GM21529 (cell line): ENCODE data around the gene MAN1C1.
"Not testable (repeated sequence)": the region's sequence is repeated elsewhere in the genome, so short reads cannot be mapped to it uniquely, and the experiment has no call there.

Experiments
- ATAC-seq: cut with Tn5 transposase; IDR thresholded peaks from one replicate; pipeline ENCODE4 v1.9.1; 2021; ENCODE audit not compliant: unreplicated experiment

Gene MAN1C1

DNA sequence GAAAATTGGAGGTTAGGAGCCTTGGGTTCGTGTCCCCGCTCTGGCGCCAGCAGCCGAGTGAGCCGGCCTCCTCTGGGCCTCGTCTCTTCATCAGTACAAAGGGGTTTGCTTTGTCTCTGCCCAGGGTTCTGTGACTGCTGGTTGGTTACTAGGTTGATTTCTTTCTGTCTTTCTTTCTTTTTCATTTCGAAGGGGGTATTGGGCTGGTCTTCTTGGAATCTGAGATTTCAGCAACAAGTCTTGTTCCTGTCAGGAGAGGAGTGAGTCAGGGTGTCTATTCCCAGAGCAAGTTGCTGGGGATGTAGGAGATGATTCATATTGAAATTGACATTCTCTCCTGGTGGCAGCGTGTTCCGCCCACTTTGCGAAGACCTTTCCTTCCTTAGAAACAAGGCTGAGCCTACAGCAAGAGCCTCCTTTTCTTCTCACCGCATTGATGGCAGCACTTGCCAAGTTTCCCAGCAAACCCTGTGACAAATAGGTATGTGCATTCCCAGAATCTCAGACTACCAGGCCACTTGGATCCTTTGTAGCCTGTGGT lies 79.2 kb downstream of the MAN1C1 start:
- ATAC-seq = no peak

DNA sequence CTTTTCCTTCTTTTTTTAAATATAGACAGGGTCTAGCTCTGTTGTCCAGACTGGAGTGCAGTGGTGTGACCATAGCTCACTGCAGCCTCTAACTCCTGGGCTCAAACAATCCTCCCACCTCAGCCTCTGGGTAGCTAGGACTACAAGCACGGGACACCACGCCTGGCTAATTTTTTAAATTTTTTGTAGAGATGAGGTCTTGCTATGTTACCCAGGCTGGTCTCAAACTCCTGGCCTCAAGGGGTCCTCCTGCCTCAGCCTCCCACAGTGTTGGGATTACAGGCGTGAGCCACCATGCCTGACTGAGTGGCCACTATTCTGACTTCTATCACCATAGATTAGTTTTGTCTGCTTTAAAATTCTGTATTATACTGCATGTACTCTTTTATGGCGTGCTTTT lies 80.1 kb downstream of the MAN1C1 start:
- not testable (repeated sequence) for ATAC-seq

DNA sequence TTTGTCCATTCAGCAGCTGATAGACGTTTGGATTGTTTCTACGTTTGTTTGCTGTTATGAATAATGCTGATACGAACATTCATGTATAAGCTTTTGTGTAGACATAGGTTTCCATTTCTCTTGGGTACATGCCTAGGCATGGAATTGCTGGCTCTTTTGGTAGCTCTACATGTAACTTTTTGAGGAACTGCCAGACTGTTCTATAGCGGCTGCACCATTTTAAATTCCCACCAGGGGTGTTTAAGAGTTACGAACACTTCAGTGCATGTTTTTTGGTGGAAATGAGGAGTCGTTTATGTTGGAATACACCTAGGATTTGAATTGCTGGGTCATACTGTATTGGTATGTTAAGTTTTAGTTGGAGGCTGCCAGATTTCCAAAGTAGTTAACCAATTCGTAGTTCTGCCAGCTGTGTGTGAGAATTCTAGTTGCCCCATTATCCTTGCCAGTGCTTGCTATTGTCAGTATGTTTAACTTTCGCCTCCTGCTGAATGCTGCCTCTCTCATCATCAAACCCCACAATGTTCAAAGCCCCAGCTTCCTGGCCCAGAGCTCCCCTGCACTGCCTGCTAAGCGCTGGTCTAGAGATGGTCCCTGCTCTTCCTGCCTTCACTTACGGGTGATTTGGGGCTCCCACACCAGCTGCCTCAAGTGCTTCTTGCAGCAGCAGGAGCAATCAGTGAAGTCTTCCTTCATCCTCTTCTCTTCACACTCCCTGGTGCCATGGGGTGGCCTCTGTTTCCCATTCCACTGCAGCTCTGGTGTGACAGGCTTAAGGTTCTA lies 81.0 kb downstream of the MAN1C1 start:
- ATAC-seq = no peak

DNA sequence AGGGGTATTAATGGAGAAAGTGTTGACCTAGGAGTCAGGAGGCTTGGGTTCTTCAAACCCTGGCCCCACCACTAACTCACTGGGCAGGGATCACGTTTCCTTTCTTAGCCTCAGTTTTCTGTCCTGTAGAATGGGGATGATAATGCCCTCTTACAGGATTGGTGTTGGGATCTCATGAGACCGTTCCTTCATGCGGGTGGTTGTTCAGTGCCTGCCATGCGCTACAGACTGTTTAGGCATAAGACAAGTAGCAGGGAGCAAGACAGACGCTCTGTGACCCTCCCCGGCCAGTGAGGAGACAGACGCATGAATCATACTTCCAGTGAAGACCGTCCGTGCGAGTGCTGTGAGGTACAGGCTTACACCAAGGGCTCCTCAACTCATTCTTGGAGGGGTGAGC lies 81.7 kb downstream of the MAN1C1 start:
- ATAC-seq = no peak

GRCh38 chr1:25699059-25699458 lies 82.5 kb downstream of the MAN1C1 start:
- ATAC-seq = not testable (repeated sequence)

DNA sequence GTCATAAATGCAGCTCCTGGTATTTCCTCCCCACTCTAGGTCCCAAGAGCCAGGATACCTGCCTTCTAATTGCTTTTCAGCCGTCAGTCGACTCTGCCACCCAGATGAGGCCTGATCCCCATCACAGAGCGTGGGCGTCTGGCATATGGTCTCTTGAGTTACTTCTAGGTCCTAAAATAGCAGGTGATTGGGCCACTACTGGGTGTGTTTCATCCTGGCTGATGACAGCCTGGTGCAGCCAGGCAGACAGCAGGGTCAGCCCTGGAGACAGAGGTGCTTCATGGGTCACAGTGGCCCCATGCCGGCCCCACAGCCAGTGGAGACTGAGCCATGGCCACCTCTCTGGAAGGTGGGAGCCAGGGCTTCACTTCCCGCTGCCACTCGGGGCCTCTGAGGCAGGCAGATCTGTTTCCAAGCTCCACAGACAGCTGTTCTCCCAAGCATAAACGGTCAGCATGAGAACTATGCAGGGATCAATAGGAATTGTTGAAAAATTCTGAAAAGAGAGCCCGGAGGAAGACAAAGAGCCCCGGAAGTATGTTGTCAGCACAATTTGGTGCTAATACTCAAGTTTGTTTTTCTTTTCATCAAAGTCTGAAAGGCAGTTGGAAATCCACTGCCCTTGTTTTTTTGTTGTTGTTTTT lies 83.0 kb downstream of the MAN1C1 start:
- no peak for ATAC-seq

GRCh38 chr1:25700144-25700523 lies 83.5 kb downstream of the MAN1C1 start:
- no peak for ATAC-seq

DNA sequence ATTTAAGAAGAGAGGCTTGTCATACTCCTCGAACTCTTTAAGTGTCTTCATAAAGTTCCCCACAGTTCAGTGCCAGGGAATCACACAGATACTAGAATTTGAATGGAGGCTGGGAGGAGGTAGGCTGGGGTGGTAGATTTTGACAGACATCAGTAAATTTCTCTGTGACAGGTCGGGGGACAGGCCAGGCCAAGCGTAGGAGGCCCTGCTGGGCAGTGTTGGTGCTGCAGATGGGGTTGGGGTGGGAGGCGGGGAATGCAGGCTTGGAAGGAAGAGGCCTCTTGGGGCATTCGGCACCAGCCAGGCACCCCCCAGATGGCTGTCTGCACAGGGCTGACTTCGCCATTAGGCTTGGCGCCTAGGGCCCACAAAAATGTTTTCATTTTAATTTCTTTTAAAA lies 84.0 kb downstream of the MAN1C1 start:
- no peak for ATAC-seq

DNA sequence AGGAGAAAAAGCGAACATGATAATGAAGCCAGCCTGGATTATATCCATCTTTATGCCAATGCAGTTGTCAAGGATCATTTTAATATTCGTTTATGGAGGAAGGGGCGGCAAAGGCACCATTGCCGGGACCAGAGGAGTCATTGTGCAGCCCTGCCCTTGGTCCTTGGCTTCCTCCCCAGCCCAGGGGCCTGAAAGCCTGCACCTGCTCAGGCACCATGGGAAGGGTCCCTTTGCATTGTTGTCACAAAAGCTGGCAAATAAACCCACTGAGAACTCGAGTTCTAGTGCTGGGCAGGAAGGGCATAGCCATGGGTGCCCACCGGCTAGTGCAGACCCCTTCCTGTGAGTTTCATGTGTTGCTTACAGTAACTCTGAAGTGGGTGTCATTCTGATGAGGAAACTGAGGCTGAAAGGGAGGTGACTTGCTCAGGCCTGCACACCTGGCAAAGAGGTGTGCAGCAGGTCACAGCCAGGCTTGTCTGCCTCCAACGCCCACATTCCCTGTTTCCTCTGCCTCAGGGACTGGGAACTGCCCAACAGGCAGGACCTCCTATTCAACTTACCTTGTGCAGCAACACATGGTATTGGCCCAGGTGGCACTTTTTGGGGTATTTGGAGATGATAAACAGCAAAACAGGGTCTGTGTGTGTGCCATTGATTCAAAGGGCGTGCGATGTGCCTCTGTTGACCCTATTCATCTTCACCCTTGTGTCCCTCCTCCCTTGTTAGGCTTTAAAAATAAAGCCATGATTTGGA lies 84.6 kb downstream of the MAN1C1 start:
- no peak for ATAC-seq

DNA sequence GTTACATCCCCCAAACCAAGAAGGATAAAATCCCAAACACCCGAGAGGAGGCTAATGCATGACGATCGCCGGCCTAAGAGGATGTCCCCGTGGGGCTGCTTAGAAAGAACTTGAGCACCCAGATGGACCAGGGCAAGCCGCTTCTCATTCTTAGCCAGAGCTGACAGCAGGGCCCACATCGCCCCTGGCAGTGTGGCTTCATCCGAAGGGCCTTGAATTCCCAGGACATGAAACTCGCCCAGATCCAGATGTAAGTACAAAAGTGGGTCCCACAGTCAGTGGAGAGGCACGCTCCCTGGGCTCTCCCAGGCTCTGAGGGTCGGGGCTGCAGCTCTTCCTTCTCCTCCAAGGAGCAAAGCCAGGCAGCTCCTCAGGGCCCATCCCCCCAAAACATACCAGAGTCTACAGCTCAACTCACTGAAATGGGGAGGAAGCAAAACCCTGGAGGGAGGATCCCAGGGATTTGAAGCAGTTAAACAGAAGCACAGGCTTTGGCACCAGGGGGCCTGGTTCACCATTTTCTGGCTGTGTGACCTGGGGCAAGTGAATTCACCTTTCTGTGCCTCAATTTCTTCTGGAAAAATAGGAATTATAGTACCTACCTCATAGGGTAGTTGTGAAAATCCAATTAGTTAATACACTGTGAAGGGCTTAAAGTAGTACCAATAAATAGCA lies 85.6 kb downstream of the MAN1C1 start:
- no peak for ATAC-seq

- no peak for ATAC-seq
Measured at GRCh38 chr1:25703041-25703440, 86.5 kb downstream of the MAN1C1 start.

- ATAC-seq = no peak
Measured at GRCh38 chr1:25703671-25704266, 87.2 kb downstream of the MAN1C1 start.

- ATAC-seq = no peak
Measured at GRCh38 chr1:25704267-25704691, 87.7 kb downstream of the MAN1C1 start.

- ATAC-seq = no peak
Measured at GRCh38 chr1:25705699-25706098, 89.1 kb downstream of the MAN1C1 start.

DNA sequence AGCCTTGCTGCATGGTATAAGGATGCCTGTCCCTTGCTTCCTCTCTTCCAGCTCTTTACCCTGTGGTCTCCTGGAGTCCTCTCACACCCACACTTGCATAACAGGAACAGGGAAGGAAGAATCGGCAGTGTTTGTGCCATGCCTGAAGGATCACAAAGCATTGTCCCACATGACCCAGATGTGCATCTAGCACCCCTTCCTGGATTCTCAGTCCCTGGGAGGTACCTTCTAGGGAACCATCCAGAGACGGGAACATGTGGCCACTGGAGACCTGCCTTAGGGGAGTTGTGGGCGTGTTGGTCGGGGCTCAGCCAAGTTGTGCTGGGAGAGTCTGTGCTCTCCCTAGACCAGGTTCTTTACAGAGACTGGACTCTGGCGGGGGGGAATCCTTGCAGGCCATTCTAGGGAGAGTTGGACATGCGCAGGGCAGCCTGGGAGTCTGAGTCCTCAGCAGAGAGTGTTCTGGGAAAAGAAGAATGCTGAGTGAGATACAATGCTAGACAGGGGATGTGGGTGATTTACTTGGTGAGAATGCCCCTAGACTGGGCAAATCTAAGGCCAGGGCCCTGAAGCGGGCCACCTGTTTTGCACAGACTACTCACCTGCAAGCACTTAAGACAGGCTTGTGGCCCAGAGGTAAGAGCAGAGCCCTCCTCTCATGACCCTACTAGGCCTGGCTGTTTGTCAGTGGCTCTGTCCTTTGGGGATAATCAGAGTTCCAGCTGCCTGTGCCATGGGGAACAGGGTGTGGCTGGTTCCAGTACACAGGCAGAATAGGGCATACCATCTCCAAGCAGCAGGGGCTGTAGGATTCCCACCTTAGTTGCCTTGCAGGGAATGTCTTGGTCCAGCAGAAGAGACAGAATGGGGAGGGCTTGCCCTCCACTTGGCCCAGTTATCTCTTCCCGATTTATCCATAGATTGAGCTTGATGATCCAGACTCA lies 89.8 kb downstream of the MAN1C1 start:
- ATAC-seq = no peak

GRCh38 chr1:25707280-25708016 lies 90.9 kb downstream of the MAN1C1 start:
- no peak for ATAC-seq

GRCh38 chr1:25710583-25711347 lies 94.2 kb downstream of the MAN1C1 start:
- no peak for ATAC-seq
